ENCODE data around the gene STUM. TPM values are rescaled to one million over a fixed set of nuclear protein-coding genes. Genes with fewer than 3 reads are reported as not detected.
A peak's percentile ranks its signal among the peaks of the same experiment; 100 is the strongest.

STUM gene
- total RNA-seq, 1 experiment from 2014 or later: 0.37 TPM

DNA sequence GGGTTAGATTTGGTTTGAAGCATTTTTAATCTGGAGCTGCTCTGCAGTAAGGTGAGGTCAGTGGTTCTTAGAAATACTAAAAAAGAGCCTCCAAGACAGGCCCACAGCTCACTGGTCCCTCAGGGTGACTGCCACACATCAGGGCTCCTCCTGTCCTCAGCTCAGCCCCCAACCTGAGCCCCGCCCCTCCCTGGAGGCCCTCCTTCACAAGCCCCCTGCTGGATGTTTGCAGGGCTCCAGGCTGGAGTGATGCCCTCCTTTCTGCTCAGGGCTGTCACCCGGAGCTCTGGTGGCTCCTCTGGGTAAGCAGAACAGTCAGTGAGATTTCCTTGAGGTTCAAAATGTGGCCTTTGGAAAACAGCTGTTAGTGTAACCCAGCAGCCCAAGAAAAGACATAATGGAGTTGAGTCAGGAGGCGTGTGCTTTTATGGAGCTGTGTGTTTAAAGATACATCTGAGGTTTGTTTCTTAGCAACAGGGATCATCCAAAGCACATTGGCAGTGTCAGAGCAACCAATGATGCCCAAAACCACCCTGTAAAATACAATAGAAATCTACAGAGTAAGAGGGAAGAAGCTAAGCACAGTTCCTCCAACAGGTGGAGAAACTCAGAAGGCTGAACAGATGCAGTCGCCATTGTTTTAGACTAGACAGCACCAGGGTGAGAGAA lies 21.4 kb downstream of the STUM start:
- Mint-ChIP-seq H3K36me3 (ENCODE audit: insufficient read depth, unreplicated experiment) (no peaks in the 10 kb centered on the region), H3K9me3 (ENCODE audit: unreplicated experiment) (no peaks in the 10 kb centered on the region), H3K27ac (ENCODE audit: low read depth, unreplicated experiment) (no peak overlapping the region), H3K4me3 (ENCODE audit: unreplicated experiment) (no peak overlapping the region), H3K27me3 (ENCODE audit: insufficient read depth, unreplicated experiment) (peaks cover 63% of the 10 kb centered on the region), H3K4me1 (ENCODE audit: insufficient read depth, unreplicated experiment) (no peaks in the 10 kb centered on the region)
- BruUV-seq (replicated peaks): no TSS peak
- DNase-seq (ENCODE audit: unreplicated experiment): peak; percentile 34
- intact Hi-C loops (cut with micrococcal nuclease): no loop called here
- ChIA-PET CTCF (interaction anchor here (0.6 to 2.3 kb wide), 16 partner anchors 8 to 753 kb away, joined by 3 to 8 read pairs (median 3); no protein-coding TSS in a partner anchor), POLR2A (interaction anchor here (0.6 to 0.7 kb wide), 2 partner anchors 29 to 54 kb away, joined by 3 to 4 read pairs; no protein-coding TSS in a partner anchor)
- TF ChIP-seq, protein P1, sequence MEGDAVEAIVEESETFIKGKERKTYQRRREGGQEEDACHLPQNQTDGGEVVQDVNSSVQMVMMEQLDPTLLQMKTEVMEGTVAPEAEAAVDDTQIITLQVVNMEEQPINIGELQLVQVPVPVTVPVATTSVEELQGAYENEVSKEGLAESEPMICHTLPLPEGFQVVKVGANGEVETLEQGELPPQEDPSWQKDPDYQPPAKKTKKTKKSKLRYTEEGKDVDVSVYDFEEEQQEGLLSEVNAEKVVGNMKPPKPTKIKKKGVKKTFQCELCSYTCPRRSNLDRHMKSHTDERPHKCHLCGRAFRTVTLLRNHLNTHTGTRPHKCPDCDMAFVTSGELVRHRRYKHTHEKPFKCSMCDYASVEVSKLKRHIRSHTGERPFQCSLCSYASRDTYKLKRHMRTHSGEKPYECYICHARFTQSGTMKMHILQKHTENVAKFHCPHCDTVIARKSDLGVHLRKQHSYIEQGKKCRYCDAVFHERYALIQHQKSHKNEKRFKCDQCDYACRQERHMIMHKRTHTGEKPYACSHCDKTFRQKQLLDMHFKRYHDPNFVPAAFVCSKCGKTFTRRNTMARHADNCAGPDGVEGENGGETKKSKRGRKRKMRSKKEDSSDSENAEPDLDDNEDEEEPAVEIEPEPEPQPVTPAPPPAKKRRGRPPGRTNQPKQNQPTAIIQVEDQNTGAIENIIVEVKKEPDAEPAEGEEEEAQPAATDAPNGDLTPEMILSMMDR (IDR thresholded peaks at IDR 0.05; ENCODE audit: unreplicated experiment): no peak

DNA sequence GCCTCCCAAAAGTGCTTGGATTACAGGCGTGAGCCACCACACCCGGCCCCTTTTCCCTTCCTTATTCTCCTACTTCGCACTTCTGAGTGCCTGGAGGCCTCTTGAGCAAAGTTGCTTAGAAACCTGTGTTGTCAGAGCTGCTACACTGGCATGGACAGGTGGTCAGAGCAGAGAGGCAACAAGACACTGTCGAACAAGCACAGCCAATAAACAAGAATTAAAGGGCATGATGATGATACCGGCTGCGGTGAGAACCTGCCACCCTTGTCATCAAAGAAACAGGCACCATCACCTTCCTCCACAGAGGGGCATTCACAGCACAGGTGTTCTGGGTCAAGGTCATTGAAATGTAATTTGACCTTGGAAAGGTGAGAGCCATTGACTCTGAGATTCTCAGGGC lies 23.3 kb downstream of the STUM start:
- no peak for DNase-seq (ENCODE audit: unreplicated experiment)
- Mint-ChIP-seq H3K4me1 (ENCODE audit: insufficient read depth, unreplicated experiment) (no peaks in the 10 kb centered on the region), H3K36me3 (ENCODE audit: insufficient read depth, unreplicated experiment) (no peaks in the 10 kb centered on the region), H3K27ac (ENCODE audit: low read depth, unreplicated experiment) (no peak overlapping the region), H3K4me3 (ENCODE audit: unreplicated experiment) (no peak overlapping the region), H3K9me3 (ENCODE audit: unreplicated experiment) (no peaks in the 10 kb centered on the region), H3K27me3 (ENCODE audit: insufficient read depth, unreplicated experiment) (peaks cover 48% of the 10 kb centered on the region)
- BruUV-seq (replicated peaks): no TSS peak
- POLR2A ChIA-PET: no interaction called here
- CTCF ChIA-PET: interaction anchor here (0.7 kb wide), 1 partner anchor 11 kb away, joined by 3 read pairs; no protein-coding TSS in a partner anchor
- intact Hi-C loops (cut with micrococcal nuclease): no loop called here
- TF ChIP-seq, protein P1 (IDR thresholded peaks at IDR 0.05; ENCODE audit: unreplicated experiment): no peak

DNA sequence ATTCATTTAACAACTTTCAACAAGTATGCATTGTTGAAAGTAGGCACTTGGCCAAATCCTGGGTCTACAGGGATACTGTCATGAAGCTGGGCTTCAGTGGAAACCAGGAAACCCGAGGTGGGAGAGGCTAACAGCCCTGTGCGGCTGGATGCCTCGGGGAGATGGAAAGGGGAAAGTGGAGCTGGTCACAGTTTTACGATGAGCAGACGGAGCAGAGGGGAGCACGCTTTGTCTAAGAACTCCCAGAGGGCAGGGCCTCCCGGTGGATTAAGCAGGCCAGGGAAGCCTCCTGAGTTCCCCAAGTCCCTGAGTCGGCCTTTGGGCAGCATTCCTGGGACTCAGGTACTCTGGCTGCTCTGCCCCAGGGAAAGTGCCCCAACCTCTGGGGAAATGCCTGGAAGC lies 23.8 kb downstream of the STUM start:
- DNase-seq (ENCODE audit: unreplicated experiment): no peak
- Mint-ChIP-seq H3K9me3 (ENCODE audit: unreplicated experiment) (no peaks in the 10 kb centered on the region), H3K36me3 (ENCODE audit: insufficient read depth, unreplicated experiment) (no peaks in the 10 kb centered on the region), H3K4me1 (ENCODE audit: insufficient read depth, unreplicated experiment) (no peaks in the 10 kb centered on the region), H3K4me3 (ENCODE audit: unreplicated experiment) (no peak overlapping the region), H3K27me3 (ENCODE audit: insufficient read depth, unreplicated experiment) (peaks cover 44% of the 10 kb centered on the region), H3K27ac (ENCODE audit: low read depth, unreplicated experiment) (no peak overlapping the region)
- ChIA-PET CTCF (interaction anchor here (0.7 kb wide), 1 partner anchor 11 kb away, joined by 3 read pairs; no protein-coding TSS in a partner anchor), POLR2A (no interaction called here)
- TF ChIP-seq, protein P1 (IDR thresholded peaks at IDR 0.05; ENCODE audit: unreplicated experiment): no peak
- intact Hi-C loops (cut with micrococcal nuclease): no loop called here
- BruUV-seq (replicated peaks): no TSS peak

DNA sequence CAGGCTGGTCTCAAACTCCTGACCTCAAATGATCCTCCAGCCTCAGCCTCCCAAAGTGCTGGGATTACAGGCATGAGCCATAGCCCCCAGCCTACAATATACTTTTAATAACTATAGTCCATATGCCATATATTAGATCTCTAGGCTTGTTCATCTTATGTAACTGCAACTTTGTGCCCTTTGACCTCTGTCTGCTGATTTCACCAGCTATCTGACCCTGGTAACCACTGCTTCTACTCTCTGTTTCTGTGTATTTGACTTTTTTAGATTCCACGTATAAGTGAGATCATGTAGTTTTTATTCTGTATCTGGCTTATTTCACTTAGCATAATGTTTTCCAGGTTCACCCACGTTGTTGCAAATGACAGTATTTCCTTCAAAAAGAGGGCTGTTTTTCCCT lies 25.5 kb downstream of the STUM start:
- H3K36me3 Mint-ChIP-seq (ENCODE audit: insufficient read depth, unreplicated experiment): no peaks in the 10 kb centered on the region
- H3K9me3 Mint-ChIP-seq (ENCODE audit: unreplicated experiment): no peaks in the 10 kb centered on the region
- H3K4me1 Mint-ChIP-seq (ENCODE audit: insufficient read depth, unreplicated experiment): no peaks in the 10 kb centered on the region
- TF ChIP-seq, protein P1 (IDR thresholded peaks at IDR 0.05; ENCODE audit: unreplicated experiment): no peak
- POLR2A ChIA-PET: no interaction called here
- H3K27ac Mint-ChIP-seq (ENCODE audit: low read depth, unreplicated experiment): no peak overlapping the region
- no TSS peak for BruUV-seq (replicated peaks)
- intact Hi-C loops (cut with micrococcal nuclease): no loop called here
- no peak overlapping the region for H3K4me3 Mint-ChIP-seq (ENCODE audit: unreplicated experiment)
- no peak for DNase-seq (ENCODE audit: unreplicated experiment)
- peaks cover 32% of the 10 kb centered on the region for H3K27me3 Mint-ChIP-seq (ENCODE audit: insufficient read depth, unreplicated experiment)
- CTCF ChIA-PET: interaction anchor here (0.7 kb wide), 1 partner anchor 52 kb away, joined by 4 read pairs; no protein-coding TSS in a partner anchor
